Testis (tissue), 3 donors: ENCODE data around the gene VMAC. TPM values are rescaled to one million over a fixed set of nuclear protein-coding genes. Genes with fewer than 3 reads are reported as not detected.

Experiments
- DNase-seq: peaks from one replicate; pipeline ENCODE4 v3.0.0-alpha.2; 2019
- H3K27ac ChIP-seq, 2 donors: fragments of 200-600 bp; sonication (generic); one replicate each; pipeline ENCODE4 v1.5.1; 2019
- H3K27me3 ChIP-seq: fragments of 200-600 bp; sonication (generic); one replicate; pipeline ENCODE4 v1.5.1; 2019
- H3K36me3 ChIP-seq: fragments of 200-600 bp; sonication (generic); one replicate; pipeline ENCODE4 v1.5.1; 2017; ENCODE audit warnings: low read depth; ENCODE audit errors: missing control alignments
- H3K4me1 ChIP-seq: fragments of 200-600 bp; sonication (generic); one replicate; pipeline ENCODE4 v1.5.1; 2019
- H3K4me3 ChIP-seq, 2 donors: fragments of 200-600 bp; sonication (generic); one replicate each; pipeline ENCODE4 v1.5.1; 2017 to 2019
- H3K9me3 ChIP-seq: fragments of 200-600 bp; sonication (generic); one replicate; pipeline ENCODE4 v1.5.1; 2017
- POLR2A ChIP-seq: fragments of 450-650 bp; IDR thresholded peaks from one replicate; pipeline ENCODE4 v1.6.1; 2017; ENCODE audit warnings: antibody characterized with exemption, mild to moderate bottlenecking, moderate library complexity
- WGBS, 2 donors: methylation state at CpG; one replicate each; pipeline ENCODE4 v1.1.5; 2018; 5-methylcytosine and 5-hydroxymethylcytosine counted together
- intact Hi-C: fragments of 100-400 bp; cut with DNase I; formaldehyde crosslinking; loops from one replicate; pipeline ENCODE4 v1.15.1; 2023; ENCODE audit warnings: low total_unique reads
- polyA plus RNA-seq: library from polyadenylated mRNA; stranded (reverse); fragments of 350-450 nt; fragmentation: Illumina TruSeq; extraction: RNeasy Lipid Tissue Mini Kit (QIAGEN cat#74804); gene quantifications from one replicate; pipeline ENCODE4 v1.2.3, GENCODE V29; 2014; ENCODE audit warnings: low read depth, low replicate concordance; ENCODE audit not compliant: insufficient read depth
- total RNA-seq, 2 donors: library from RNA; depleted of rRNA; stranded (reverse); fragments of >200 nt; gene quantifications; one replicate each; pipeline ENCODE4 v1.2.3, GENCODE V29; 2016
- TF ChIP-seq, protein P1 (sequence below), 3 experiments: fragments of 450-650 bp in 2 of 3; fragments of 200-600 bp in 1 of 3; sonication (generic) in 1 of 3; IDR thresholded peaks; one replicate each; pipeline ENCODE4 v1.5.1; 2016 to 2019; ENCODE audit warnings: antibody characterized with exemption in 3 of 3, mild to moderate bottlenecking in 2 of 3, moderate library complexity in 1 of 3

Gene VMAC
- total and polyA plus RNA-seq, 3 donors from 2014 or later, result 3.4 to 7.7 (median 7.4) TPM

DNA sequence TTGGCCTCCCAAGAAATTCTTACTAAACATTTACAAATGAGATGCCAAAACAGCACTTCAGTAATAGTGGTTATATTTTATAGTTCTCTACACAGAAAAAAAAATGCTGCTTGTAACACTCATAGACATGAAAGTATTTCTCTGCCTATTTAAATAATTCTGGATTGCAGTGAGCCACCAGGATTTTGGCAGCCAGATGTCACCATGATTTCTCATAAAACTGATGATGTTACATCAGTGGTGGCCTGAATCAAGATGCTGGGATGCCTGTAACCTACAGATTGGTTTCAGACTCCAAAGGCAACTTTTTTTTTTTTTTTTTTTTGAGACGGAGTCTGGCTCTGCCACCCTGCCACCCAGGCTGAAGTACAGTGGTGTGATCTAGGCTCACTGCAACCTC, 6.7 kb downstream of the VMAC start:
- DNase-seq, result no peak
- no peak for TF ChIP-seq POLR2A
- TF ChIP-seq, protein P1, sequence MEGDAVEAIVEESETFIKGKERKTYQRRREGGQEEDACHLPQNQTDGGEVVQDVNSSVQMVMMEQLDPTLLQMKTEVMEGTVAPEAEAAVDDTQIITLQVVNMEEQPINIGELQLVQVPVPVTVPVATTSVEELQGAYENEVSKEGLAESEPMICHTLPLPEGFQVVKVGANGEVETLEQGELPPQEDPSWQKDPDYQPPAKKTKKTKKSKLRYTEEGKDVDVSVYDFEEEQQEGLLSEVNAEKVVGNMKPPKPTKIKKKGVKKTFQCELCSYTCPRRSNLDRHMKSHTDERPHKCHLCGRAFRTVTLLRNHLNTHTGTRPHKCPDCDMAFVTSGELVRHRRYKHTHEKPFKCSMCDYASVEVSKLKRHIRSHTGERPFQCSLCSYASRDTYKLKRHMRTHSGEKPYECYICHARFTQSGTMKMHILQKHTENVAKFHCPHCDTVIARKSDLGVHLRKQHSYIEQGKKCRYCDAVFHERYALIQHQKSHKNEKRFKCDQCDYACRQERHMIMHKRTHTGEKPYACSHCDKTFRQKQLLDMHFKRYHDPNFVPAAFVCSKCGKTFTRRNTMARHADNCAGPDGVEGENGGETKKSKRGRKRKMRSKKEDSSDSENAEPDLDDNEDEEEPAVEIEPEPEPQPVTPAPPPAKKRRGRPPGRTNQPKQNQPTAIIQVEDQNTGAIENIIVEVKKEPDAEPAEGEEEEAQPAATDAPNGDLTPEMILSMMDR (IDR thresholded peaks at IDR 0.05), result no peak
- WGBS, 2 donors, result 92 to 96% methylated on average over 1 of the region's 1 CpG
- Histone ChIP-seq H3K9me3 (no peaks in the 10 kb centered on the region), H3K4me3 (no peak overlapping the region), H3K4me1 (no peaks in the 10 kb centered on the region), H3K36me3 (no peaks in the 10 kb centered on the region), H3K27me3 (no peaks in the 10 kb centered on the region), H3K27ac (no peak overlapping the region)
- intact Hi-C loops, result no loop called here

DNA sequence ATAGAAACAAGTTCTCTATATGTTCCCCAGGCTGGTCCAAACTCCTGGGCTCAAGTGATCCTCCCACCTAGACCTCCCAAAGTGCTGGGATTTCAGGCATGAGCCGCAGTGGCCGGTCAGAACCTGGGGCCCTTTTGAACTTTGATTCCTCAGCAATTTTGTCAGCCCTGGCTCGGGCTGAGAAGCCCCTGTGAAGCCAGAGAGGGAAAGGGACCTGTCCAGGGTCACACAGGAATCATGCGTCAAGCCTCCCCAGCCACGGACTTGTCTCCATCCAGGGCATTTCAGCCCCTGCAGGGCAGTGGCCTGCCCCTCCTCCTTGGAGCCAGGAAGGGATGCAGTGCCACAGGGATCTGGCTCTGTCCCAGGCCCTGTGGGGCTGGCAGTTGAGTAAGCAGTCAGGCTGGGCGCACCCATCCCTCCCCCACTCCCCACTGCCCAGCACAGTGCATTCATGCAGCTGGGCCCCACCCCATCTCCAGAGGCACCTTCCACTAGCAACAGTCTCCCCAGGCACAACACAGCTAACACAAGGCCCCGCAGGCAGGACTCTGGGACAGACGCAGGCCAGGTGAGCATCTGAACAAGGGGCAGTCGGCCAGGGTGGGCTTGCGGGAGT, 9.2 kb downstream of the VMAC start, which contains the start of gene CAPS:
CAPS (plus strand) TSS at position 516 of the 619 bp plus-strand sequence. CDS start 153 bp downstream, outside the sequence.
- no peak for DNase-seq
- H3K4me3 ChIP-seq, result no peak within 1 kb of the TSS
- H3K9me3 ChIP-seq, result no peaks in the 10 kb centered on the region
- 88% methylated on average over 9 to 10 of the region's 10 CpGs for WGBS, 2 donors
- no peaks in the 10 kb centered on the region for H3K36me3 ChIP-seq
- no peaks in the 10 kb centered on the region for H3K27me3 ChIP-seq
- H3K27ac ChIP-seq, result no peak within 1 kb of the TSS
- intact Hi-C loops, result no loop called here
- no peaks in the 10 kb centered on the region for H3K4me1 ChIP-seq
- no peak for TF ChIP-seq POLR2A
- TF ChIP-seq, protein P1 (IDR thresholded peaks at IDR 0.05), result no peak

DNA sequence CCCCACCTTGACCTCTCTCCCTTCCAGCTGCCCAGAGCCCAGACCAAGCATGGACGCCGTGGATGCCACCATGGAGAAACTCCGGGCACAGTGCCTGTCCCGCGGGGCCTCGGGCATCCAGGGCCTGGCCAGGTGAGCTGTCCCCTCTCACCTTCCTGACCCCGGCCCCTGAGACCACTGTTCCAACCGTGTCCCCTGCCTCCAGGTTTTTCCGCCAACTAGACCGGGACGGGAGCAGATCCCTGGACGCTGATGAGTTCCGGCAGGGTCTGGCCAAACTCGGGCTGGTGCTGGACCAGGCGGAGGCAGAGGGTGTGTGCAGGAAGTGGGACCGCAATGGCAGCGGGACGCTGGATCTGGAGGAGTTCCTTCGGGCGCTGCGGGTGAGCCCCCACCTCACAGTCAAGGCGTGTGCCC, 9.7 kb downstream of the VMAC start:
- Histone ChIP-seq H3K27me3 (no peaks in the 10 kb centered on the region), H3K9me3 (no peaks in the 10 kb centered on the region), H3K36me3 (no peaks in the 10 kb centered on the region), H3K4me3 (no peak overlapping the region), H3K27ac (no peak overlapping the region), H3K4me1 (no peaks in the 10 kb centered on the region)
- DNase-seq, result no peak
- intact Hi-C loops, result no loop called here
- TF ChIP-seq POLR2A, result no peak
- TF ChIP-seq, protein P1 (IDR thresholded peaks at IDR 0.05), result no peak
- WGBS, 2 donors, result 88% methylated on average over 17 to 21 of the region's 22 CpGs

DNA sequence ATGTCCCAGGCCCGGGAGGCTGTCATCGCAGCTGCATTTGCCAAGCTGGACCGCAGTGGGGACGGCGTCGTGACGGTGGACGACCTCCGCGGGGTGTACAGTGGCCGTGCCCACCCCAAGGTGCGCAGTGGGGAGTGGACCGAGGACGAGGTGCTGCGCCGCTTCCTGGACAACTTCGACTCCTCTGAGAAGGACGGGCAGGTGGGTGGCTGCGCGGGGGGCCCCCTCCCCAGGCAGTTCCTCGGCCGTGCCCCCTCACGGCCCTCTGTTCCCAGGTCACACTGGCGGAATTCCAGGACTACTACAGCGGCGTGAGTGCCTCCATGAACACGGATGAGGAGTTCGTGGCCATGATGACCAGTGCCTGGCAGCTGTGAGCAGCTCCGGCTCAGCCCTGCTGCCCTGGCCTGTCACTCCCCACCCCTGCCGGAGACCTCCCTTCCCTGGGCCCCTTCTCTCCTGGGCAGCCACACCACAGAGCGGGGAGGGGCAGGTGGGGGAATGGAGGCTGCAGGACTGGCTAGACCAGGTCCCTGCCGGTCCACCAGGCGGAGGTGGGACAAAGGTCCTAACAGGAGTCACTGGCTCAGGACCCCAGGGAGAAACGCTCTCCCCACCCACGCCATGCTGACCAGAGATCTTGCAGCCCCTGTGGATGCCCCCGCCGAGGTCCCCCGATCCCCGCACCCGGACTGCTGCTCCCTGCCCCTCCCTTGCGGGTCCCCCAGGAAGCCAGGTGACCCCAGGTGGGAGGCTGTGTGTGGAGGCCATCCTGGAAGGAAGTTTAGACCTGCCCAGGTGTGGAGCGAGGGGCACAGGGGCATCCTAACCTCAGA, 10.5 kb downstream of the VMAC start:
- WGBS, 2 donors, result 81 to 90% methylated on average over 3 to 42 of the region's 42 CpGs
- intact Hi-C loops, result no loop called here

More for the DNA sequence above, 10.5 kb downstream of the VMAC start:
- Histone ChIP-seq H3K36me3 (no peaks in the 10 kb centered on the region), H3K27ac (no peak overlapping the region), H3K9me3 (no peaks in the 10 kb centered on the region), H3K27me3 (no peaks in the 10 kb centered on the region), H3K4me1 (no peaks in the 10 kb centered on the region), H3K4me3 (no peak overlapping the region)
- DNase-seq, result no peak
- no peak for TF ChIP-seq POLR2A
- TF ChIP-seq, protein P1 (IDR thresholded peaks at IDR 0.05), result no peak
